ENCODE results near the gene BICDL2.

DNA sequence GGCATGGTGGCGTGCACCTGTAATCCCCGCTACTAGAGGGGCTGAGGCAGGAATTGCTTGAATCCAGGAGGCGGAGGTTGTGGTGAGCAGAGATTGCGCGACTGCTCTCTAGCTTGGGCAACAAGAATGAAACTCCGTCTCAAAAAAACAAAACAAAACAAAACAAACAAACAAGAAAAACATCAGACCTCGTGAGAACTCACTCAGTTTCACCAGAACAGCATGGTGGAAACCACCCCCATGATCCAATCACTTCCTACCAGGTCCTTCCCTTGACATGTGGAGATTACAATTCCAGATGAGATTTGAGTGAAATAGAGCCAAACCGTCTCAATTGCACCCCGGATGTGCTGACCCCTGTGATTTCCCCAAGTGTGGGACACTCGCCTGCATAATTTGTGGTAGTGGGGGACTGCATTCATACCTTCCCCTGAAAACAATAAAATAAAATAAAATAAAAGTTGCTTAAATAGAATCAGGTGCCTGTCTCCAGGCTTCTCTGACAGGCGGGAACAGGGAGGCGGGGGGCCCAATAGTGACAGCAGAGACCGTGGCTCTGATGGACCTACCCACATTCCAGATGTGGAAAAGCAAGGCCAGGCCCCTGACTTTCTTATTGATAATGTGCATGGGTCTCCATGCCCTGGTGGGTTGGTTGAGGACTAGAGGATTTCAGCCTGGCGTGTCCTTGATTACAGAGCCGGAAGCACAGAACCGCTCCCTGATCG, 49.3 kb upstream of the BICDL2 start:
- TF ChIP-seq CTCF (IDR thresholded peaks at IDR 0.05) (no peak), POLR2A (IDR thresholded peaks at IDR 0.05) (no peak)

Data from body of pancreas (tissue), 4 donors.